ENCODE results near the gene CCDC3.

Gene CCDC3

GRCh38 chr10:12974491-12975199, 26.9 kb downstream of the CCDC3 start:
- no peak for TF ChIP-seq CTCF (IDR thresholded peaks at IDR 0.05; ENCODE audit: low read length, missing control alignments)
- no peak overlapping the region for H3K4me3 ChIP-seq (replicated peaks; ENCODE audit: low read depth, low read length)
- DNase-seq (ENCODE audit: low read depth): no peak

- H3K4me3 ChIP-seq (replicated peaks; ENCODE audit: low read depth, low read length): no peak overlapping the region
- TF ChIP-seq CTCF (IDR thresholded peaks at IDR 0.05; ENCODE audit: low read length, missing control alignments): no peak
- no peak for DNase-seq (ENCODE audit: low read depth)
Measured at GRCh38 chr10:12974078-12974477, 27.4 kb downstream of the CCDC3 start.

GRCh38 chr10:12973149-12973718, 28.3 kb downstream of the CCDC3 start:
- H3K4me3 ChIP-seq (replicated peaks; ENCODE audit: low read depth, low read length): no peak overlapping the region
- no peak for DNase-seq (ENCODE audit: low read depth)
- TF ChIP-seq CTCF (IDR thresholded peaks at IDR 0.05; ENCODE audit: low read length, missing control alignments): no peak

- TF ChIP-seq CTCF (IDR thresholded peaks at IDR 0.05; ENCODE audit: low read length, missing control alignments): no peak
- DNase-seq (ENCODE audit: low read depth): no peak
Measured at GRCh38 chr10:12972146-12972545, 29.4 kb downstream of the CCDC3 start.

GRCh38 chr10:12971001-12971788, 30.3 kb downstream of the CCDC3 start:
- no peak for DNase-seq (ENCODE audit: low read depth)
- no peak for TF ChIP-seq CTCF (IDR thresholded peaks at IDR 0.05; ENCODE audit: low read length, missing control alignments)
- H3K4me3 ChIP-seq (replicated peaks; ENCODE audit: low read depth, low read length): no peak overlapping the region

More at GRCh38 chr10:12972146-12972545, 29.4 kb downstream of the CCDC3 start:
- no peak overlapping the region for H3K4me3 ChIP-seq (replicated peaks; ENCODE audit: low read depth, low read length)

DNA sequence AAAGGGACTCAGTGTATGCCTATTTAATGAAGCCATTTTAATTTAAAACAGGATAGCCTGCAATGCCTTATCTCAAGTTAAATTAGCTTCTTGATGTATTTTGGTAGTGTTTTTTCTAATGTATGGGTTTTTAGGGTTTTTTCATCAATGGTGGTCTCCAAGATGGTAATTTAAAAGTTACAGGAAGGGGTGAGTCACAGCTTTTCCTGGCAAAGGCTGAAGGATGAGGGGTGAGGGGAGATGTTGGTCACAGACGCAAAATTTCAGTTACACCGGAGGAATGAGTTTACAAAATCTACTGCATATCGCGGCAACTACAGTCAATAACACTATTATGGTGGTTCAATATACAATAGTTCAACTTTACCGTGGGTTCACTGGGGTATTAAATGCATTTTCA, 31.6 kb downstream of the CCDC3 start:
- no peak for DNase-seq (ENCODE audit: low read depth)
- no peak for TF ChIP-seq CTCF (IDR thresholded peaks at IDR 0.05; ENCODE audit: low read length, missing control alignments)
- H3K4me3 ChIP-seq (replicated peaks; ENCODE audit: low read depth, low read length): no peak overlapping the region

Measured in fibroblast of pulmonary artery (primary cell).